Chondrocyte (in vitro differentiated cells): ENCODE measurements around the gene RPLP2. TPM values are rescaled to one million over a fixed set of nuclear protein-coding genes. Genes with fewer than 3 reads are reported as not detected.

Source experiments
- DNase-seq: peaks from one replicate; pipeline ENCODE4 v3.0.0; 2021; ENCODE audit warnings: mixed read lengths, low spot score
- H3K27ac Mint-ChIP-seq: one replicate; pipeline ENCODE4 v1.8.0; 2021; ENCODE audit warnings: mild to moderate bottlenecking, moderate library complexity, mixed read lengths; ENCODE audit not compliant: unreplicated experiment
- H3K27me3 Mint-ChIP-seq: 2 replicates; pipeline ENCODE4 v1.8.0; 2021; ENCODE audit warnings: low read depth, mixed read lengths
- H3K36me3 Mint-ChIP-seq: 2 replicates; pipeline ENCODE4 v1.8.0; 2021; ENCODE audit warnings: low read depth, mixed read lengths
- H3K4me1 Mint-ChIP-seq: 2 replicates; pipeline ENCODE4 v1.8.0; 2021; ENCODE audit warnings: low read depth, mild to moderate bottlenecking, mixed read lengths
- H3K4me3 Mint-ChIP-seq: one replicate; pipeline ENCODE4 v1.8.0; 2021; ENCODE audit warnings: mild to moderate bottlenecking, moderate library complexity, mixed read lengths; ENCODE audit not compliant: unreplicated experiment
- H3K9me3 Mint-ChIP-seq: 2 replicates; pipeline ENCODE4 v1.8.0; 2021; ENCODE audit warnings: low read depth, mixed read lengths
- long read RNA-seq: library from polyadenylated mRNA; stranded (forward); transcript quantifications from one replicate; pipeline ENCODE4 v2.0.0, GENCODE V29; 2021
- total RNA-seq: library from RNA; stranded (reverse); gene quantifications from 3 replicates; pipeline ENCODE4 v1.2.1, GENCODE V29; 2021
- TF ChIP-seq, protein P1 (sequence below): fragments of 200-600 bp; sonication (generic); IDR thresholded peaks from 2 replicates; pipeline ENCODE4 v1.5.0; 2021; ENCODE audit warnings: antibody characterized with exemption, mild to moderate bottlenecking, moderate library complexity

The RPLP2 gene
- total RNA-seq = 1,144 to 1,291 TPM (median 1,171 TPM) in 3 replicates
- long read RNA-seq, transcript RPLP2-201 (5 exons, 781 nt) = major isoform, 301 of 334 reads
- long read RNA-seq, transcript RPLP2-207 (4 exons, 637 nt) = minor isoform, 8 of 334 reads
- long read RNA-seq, partial matches to known transcripts = 5 of 334 reads
- long read RNA-seq, other reads (novel, unspliced or antisense) = 16 of 334 reads

DNA sequence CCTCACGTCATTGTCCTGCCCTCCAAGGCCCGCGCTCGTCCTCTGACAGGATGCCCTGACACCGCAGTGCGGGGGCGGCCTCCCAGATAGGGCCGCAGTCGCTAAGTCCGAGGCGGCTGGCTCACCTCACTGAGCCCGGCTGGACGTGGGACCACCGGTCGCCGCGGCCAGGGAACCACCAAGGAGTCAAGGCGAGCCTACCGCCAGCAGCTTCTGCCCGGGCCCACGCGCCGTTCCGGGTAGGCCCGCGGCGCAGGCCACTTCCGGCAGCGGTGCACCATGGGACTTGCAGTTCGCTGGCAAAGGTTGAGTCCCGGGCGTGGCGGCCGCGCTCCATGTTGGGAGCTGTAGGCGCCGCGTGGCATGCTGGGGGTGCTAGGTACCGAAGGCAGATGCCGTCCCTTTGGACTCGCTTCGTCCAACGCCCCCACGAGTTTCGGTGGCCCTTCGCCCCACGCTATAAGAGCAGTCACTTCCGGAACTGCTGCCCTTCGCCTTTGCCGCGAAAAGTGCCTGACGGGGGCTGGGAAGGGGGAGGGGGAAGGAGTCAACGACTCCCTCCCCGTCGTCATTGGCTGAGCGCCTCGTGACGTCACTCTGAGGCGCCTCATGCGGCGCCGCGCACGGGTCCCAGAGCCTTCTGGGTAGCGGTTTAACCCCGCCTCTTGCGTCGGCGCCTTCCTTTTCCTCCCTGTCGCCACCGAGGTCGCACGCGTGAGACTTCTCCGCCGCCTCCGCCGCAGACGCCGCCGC, at the start of gene RPLP2:
Gene RPLP2, plus strand, starts transcription at position 681 of the 753 bp plus-strand sequence. CDS start 268 bp downstream, outside the sequence.
- TF ChIP-seq, protein P1, sequence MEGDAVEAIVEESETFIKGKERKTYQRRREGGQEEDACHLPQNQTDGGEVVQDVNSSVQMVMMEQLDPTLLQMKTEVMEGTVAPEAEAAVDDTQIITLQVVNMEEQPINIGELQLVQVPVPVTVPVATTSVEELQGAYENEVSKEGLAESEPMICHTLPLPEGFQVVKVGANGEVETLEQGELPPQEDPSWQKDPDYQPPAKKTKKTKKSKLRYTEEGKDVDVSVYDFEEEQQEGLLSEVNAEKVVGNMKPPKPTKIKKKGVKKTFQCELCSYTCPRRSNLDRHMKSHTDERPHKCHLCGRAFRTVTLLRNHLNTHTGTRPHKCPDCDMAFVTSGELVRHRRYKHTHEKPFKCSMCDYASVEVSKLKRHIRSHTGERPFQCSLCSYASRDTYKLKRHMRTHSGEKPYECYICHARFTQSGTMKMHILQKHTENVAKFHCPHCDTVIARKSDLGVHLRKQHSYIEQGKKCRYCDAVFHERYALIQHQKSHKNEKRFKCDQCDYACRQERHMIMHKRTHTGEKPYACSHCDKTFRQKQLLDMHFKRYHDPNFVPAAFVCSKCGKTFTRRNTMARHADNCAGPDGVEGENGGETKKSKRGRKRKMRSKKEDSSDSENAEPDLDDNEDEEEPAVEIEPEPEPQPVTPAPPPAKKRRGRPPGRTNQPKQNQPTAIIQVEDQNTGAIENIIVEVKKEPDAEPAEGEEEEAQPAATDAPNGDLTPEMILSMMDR = no peak
- Mint-ChIP-seq H3K27ac (peak within 1 kb of the TSS; percentile 98), H3K27me3 (no peaks in the 10 kb centered on the region), H3K36me3 (peaks cover 16% of the 10 kb centered on the region), H3K4me3 (peak within 1 kb of the TSS; percentile 85), H3K4me1 (peaks cover 39% of the 10 kb centered on the region), H3K9me3 (no peaks in the 10 kb centered on the region)
- no peak for DNase-seq

DNA sequence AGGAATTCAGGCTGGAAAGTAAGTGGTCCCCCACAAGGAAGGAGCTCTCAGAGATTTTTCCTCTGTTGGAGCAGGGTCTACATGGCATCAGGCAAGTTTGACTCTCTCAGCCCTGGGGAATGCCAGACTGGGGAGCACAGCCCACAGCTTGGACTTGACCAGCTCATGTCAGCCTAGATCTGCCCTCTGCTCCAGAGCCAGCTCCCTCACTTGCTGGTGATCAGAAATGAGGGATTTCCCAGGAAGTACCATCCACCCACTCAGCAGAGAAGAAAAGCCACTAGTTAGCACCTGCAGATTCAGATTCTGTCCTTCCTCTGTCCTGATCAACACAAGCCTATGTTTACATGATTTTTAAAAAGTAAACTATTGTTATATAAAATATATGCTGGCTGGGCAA, 49.5 kb upstream of the RPLP2 start:
- Mint-ChIP-seq H3K4me1 (peaks cover 7% of the 10 kb centered on the region), H3K36me3 (peaks cover 22% of the 10 kb centered on the region), H3K4me3 (no peak overlapping the region), H3K27me3 (no peaks in the 10 kb centered on the region), H3K9me3 (no peaks in the 10 kb centered on the region), H3K27ac (no peak overlapping the region)
- TF ChIP-seq, protein P1 = no peak
- DNase-seq = no peak

DNA sequence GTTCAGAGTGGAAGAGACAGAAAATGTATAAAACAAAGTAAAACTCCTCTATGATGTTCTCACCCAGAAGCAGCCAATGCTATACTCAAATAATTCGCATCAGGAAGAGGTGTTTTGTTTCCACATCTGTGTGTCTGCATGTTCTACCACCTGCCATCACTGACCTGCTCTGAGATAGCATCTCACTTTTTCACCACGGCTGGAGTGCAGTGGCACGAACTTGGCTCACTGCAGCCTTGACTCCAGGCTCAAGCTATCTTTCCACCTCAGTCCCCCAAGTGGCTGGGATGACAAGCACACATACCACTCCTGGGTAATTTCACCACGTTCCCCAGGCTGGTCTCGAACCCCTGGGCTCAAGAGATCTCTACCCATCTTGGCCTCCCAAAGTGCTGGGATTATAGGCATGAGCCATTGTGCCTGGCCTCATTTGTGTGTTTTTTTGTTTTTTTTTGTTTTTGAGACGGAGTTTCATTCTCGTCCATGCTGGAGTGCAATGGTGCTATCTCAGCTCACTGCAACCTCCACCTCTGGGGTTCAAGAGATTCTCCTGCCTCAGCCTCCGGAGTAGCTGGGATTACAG, 48.1 kb upstream of the RPLP2 start:
- H3K4me1 Mint-ChIP-seq = peaks cover 7% of the 10 kb centered on the region
- no peaks in the 10 kb centered on the region for H3K27me3 Mint-ChIP-seq
- no peak overlapping the region for H3K27ac Mint-ChIP-seq
- H3K4me3 Mint-ChIP-seq = no peak overlapping the region
- TF ChIP-seq, protein P1 = no peak
- H3K9me3 Mint-ChIP-seq = no peaks in the 10 kb centered on the region
- peaks cover 20% of the 10 kb centered on the region for H3K36me3 Mint-ChIP-seq
- no peak for DNase-seq

DNA sequence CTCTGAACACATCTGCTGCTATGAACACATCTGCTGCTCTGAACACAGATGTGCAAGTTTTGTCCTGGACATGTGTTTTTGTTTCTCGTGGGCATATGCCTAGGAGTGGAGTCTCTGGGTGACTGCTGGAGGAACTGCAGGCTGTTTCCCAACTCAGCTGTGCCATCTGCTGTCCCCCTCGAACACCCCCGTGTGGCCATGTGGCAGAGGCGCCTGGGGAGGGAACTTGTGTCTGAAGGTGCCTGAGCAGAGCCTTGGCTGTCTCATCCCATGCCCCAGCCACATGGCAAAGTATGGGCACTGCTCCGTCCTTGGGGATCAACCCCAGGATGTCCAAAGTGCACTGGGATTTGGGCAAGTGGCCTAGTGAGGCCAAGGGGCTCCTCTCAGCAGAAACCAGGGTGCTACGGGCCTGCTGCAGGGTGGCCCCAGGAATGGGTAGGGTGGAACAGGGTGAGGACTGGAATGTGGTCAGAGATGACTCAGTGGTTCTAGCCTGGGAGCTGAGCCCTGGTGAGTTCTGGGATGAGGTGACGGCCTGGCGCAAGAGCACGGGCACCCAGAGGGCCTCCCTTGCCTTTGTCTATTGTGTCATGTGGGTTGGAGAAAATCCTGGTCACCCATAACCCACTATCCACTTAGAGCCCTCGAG, 47.2 kb upstream of the RPLP2 start:
- no peaks in the 10 kb centered on the region for H3K9me3 Mint-ChIP-seq
- peak overlapping the region; percentile 78 for H3K27ac Mint-ChIP-seq
- H3K27me3 Mint-ChIP-seq = no peaks in the 10 kb centered on the region
- H3K4me3 Mint-ChIP-seq = no peak overlapping the region
- H3K4me1 Mint-ChIP-seq = peaks cover 7% of the 10 kb centered on the region
- no peak for DNase-seq
- peaks cover 17% of the 10 kb centered on the region for H3K36me3 Mint-ChIP-seq
- TF ChIP-seq, protein P1 = peak; percentile 51

DNA sequence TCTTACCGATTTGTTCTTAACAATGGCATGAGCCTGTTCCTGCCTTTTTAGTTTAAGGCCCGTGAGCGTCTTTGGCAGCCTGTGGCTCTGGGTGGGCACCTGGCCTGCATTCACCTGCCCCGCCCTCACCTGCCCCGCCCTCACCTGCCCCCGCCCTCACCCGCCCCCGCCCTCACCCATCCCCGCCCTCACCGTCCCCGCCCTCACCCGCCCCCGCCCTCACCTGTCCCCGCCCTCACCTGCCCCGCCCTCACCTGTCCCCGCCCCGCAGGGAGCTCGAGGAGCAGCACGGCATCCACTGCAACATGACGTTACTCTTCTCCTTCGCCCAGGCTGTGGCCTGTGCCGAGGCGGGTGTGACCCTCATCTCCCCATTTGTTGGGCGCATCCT, 46.7 kb upstream of the RPLP2 start:
- DNase-seq = no peak
- TF ChIP-seq, protein P1 = no peak
- Mint-ChIP-seq H3K27me3 (no peaks in the 10 kb centered on the region), H3K4me1 (peaks cover 7% of the 10 kb centered on the region), H3K9me3 (no peaks in the 10 kb centered on the region), H3K4me3 (no peak overlapping the region), H3K27ac (peak overlapping the region; percentile 78), H3K36me3 (peaks cover 15% of the 10 kb centered on the region)
